T-helper 1 cell (primary cell): ENCODE data around the gene DGKQ.
"Not testable (repeated sequence)": the region's sequence is repeated elsewhere in the genome, so short reads cannot be mapped to it uniquely, and the experiment has no call there.

Experiments
- DNase-seq, 5 donors: peaks; one replicate each; pipeline ENCODE4 v3.0.0-alpha.2; 2012 to 2020

The DGKQ gene

GRCh38 chr4:924107-925096 lies 49.0 kb downstream of the DGKQ start:
- DNase-seq, result peak in 1 of 5 donors; percentile 11

GRCh38 chr4:921830-922331 lies 51.5 kb downstream of the DGKQ start:
- DNase-seq, result peak in 1 of 5 donors; percentile 45

- not testable (repeated sequence) for DNase-seq
These were observed 54.2 kb downstream of the DGKQ start for GRCh38 chr4:919004-919680.

- not testable (repeated sequence) for DNase-seq
These were observed 54.8 kb downstream of the DGKQ start for GRCh38 chr4:918591-918990.

- no peak for DNase-seq
These were observed 55.4 kb downstream of the DGKQ start for GRCh38 chr4:917992-918391.

- DNase-seq, result no peak
These were observed 55.9 kb downstream of the DGKQ start for GRCh38 chr4:917466-917865.

GRCh38 chr4:915595-915994 lies 57.8 kb downstream of the DGKQ start:
- DNase-seq, result no peak

GRCh38 chr4:915041-915474 lies 58.3 kb downstream of the DGKQ start:
- no peak for DNase-seq

GRCh38 chr4:914531-914930 lies 58.8 kb downstream of the DGKQ start:
- no peak for DNase-seq

- no peak for DNase-seq
These were observed 60.1 kb downstream of the DGKQ start for GRCh38 chr4:913280-913618.

GRCh38 chr4:912548-913279 lies 60.7 kb downstream of the DGKQ start:
- DNase-seq, result no peak

GRCh38 chr4:911871-912490 lies 61.4 kb downstream of the DGKQ start:
- DNase-seq, result no peak

GRCh38 chr4:911221-911751 lies 62.1 kb downstream of the DGKQ start:
- DNase-seq, result no peak

- no peak for DNase-seq
These were observed 62.8 kb downstream of the DGKQ start for GRCh38 chr4:910366-911091.

- DNase-seq, result no peak
These were observed 63.5 kb downstream of the DGKQ start for GRCh38 chr4:909821-910220.

GRCh38 chr4:909131-909571 lies 64.2 kb downstream of the DGKQ start:
- DNase-seq, result no peak
